H4 (cell line): ENCODE data around the gene DIP2B. TPM values are rescaled to one million over a fixed set of nuclear protein-coding genes. Genes with fewer than 3 reads are reported as not detected.
A peak's percentile ranks its signal among the peaks of the same experiment; 100 is the strongest.

Experiments
- DNase-seq: peaks from one replicate; pipeline ENCODE4 v3.0.0-alpha.2; 2015; ENCODE audit warnings: low spot score
- total RNA-seq: library from RNA; depleted of rRNA; stranded (reverse); fragments of >200 nt; shearing (Covaris generic); gene quantifications from 2 replicates; pipeline ENCODE4 v1.2.3, GENCODE V29; 2014

DIP2B gene
- total RNA-seq, 1 experiment from 2014 or later: 13.2 TPM

- DNase-seq: no peak
Observed at GRCh38 chr12:50611021-50611744, 106.4 kb downstream of the DIP2B start.

GRCh38 chr12:50612882-50613281 lies 108.1 kb downstream of the DIP2B start:
- no peak for DNase-seq

GRCh38 chr12:50613463-50613862 lies 108.7 kb downstream of the DIP2B start:
- no peak for DNase-seq

- DNase-seq: peak; percentile 40
Observed at GRCh38 chr12:50614167-50614759, 109.5 kb downstream of the DIP2B start.

- no peak for DNase-seq
Observed at GRCh38 chr12:50615145-50615906, 110.5 kb downstream of the DIP2B start.

GRCh38 chr12:50615907-50616296 lies 111.1 kb downstream of the DIP2B start:
- DNase-seq: peak; percentile 11

- DNase-seq: no peak
Observed at GRCh38 chr12:50617657-50618056, 112.9 kb downstream of the DIP2B start.

GRCh38 chr12:50618864-50619609 lies 114.3 kb downstream of the DIP2B start:
- DNase-seq: peak; percentile 62

- no peak for DNase-seq
Observed at GRCh38 chr12:50619610-50619958, 114.8 kb downstream of the DIP2B start.

GRCh38 chr12:50620109-50620977 lies 115.6 kb downstream of the DIP2B start:
- peak; percentile 30 for DNase-seq

- DNase-seq: no peak
Observed at GRCh38 chr12:50620978-50621360, 116.2 kb downstream of the DIP2B start.

- DNase-seq: no peak
Observed at GRCh38 chr12:50621399-50622300, 116.9 kb downstream of the DIP2B start.

- no peak for DNase-seq
Observed at GRCh38 chr12:50625029-50625925, 120.5 kb downstream of the DIP2B start.

GRCh38 chr12:50626026-50626425 lies 121.2 kb downstream of the DIP2B start:
- DNase-seq: no peak

- no peak for DNase-seq
Observed at GRCh38 chr12:50627491-50627890, 122.7 kb downstream of the DIP2B start.

- DNase-seq: no peak
Observed at GRCh38 chr12:50628394-50628793, 123.6 kb downstream of the DIP2B start.

GRCh38 chr12:50633955-50634354 lies 129.2 kb downstream of the DIP2B start:
- DNase-seq: no peak

- DNase-seq: no peak
Observed at GRCh38 chr12:50634379-50634778, 129.6 kb downstream of the DIP2B start.

- no peak for DNase-seq
Observed at GRCh38 chr12:50635364-50635763, 130.6 kb downstream of the DIP2B start.
